Spleen (tissue), 11 donors: ENCODE results near the gene STXBP1. TPM values are rescaled to one million over a fixed set of nuclear protein-coding genes. Genes with fewer than 3 reads are reported as not detected.

Experiments used
- DNase-seq: peaks from one replicate; pipeline ENCODE4 v3.0.0-alpha.2; 2020
- H3K27ac ChIP-seq, 8 donors: fragments of 200-600 bp; sonication (generic) in 7 of 8; 1 replicate in 4 of 8; 2 replicates in 4 of 8; pipeline versions ENCODE4 v1.5.0 to v1.8.0; 2016 to 2021; ENCODE audit warnings: inconsistent platforms in 4 of 8, mild to moderate bottlenecking in 4 of 8, moderate library complexity in 1 of 8
- H3K27me3 ChIP-seq, 7 donors: fragments of 200-600 bp; sonication (generic) in 6 of 7; replicated peaks in 1 of 7; 1 replicate in 4 of 7; 2 replicates in 3 of 7; pipeline versions ENCODE4 v1.5.0 to v1.8.0; 2016 to 2021; ENCODE audit warnings: inconsistent platforms in 3 of 7, mild to moderate bottlenecking in 1 of 7
- H3K36me3 ChIP-seq, 6 donors: fragments of 200-600 bp; sonication (generic) in 5 of 6; 1 replicate in 4 of 6; 2 replicates in 2 of 6; pipeline versions ENCODE4 v1.5.0 to v1.8.0; 2016 to 2021; ENCODE audit warnings: inconsistent platforms in 2 of 6
- H3K4me1 ChIP-seq, 6 donors: fragments of 200-600 bp; sonication (generic) in 5 of 6; 1 replicate in 3 of 6; 2 replicates in 3 of 6; pipeline versions ENCODE4 v1.5.0 to v1.8.0; 2016 to 2021; ENCODE audit warnings: inconsistent platforms in 3 of 6
- H3K4me3 ChIP-seq, 8 donors: fragments of 200-600 bp; sonication (generic) in 7 of 8; 1 replicate in 4 of 8; 2 replicates in 4 of 8; pipeline versions ENCODE4 v1.5.0 to v1.8.0; 2016 to 2021; ENCODE audit warnings: inconsistent platforms in 4 of 8, mild to moderate bottlenecking in 4 of 8, moderate library complexity in 2 of 8
- H3K9me3 ChIP-seq, 8 donors: fragments of 200-600 bp; sonication (generic) in 7 of 8; 1 replicate in 4 of 8; 2 replicates in 4 of 8; pipeline versions ENCODE4 v1.5.0 to v1.8.0; 2016 to 2021; ENCODE audit warnings: inconsistent platforms in 4 of 8
- POLR2A ChIP-seq, 3 donors: fragments of 450-650 bp; IDR thresholded peaks; one replicate each; pipeline ENCODE4 v1.5.1; 2017; ENCODE audit warnings: antibody characterized with exemption in 3 of 3, mild to moderate bottlenecking in 1 of 3
- POLR2AphosphoS5 ChIP-seq, 3 donors: sonication (generic); formaldehyde crosslinking; IDR thresholded peaks; one replicate each; pipeline ENCODE4 v1.5.1; 2017; ENCODE audit warnings: antibody characterized with exemption in 3 of 3
- WGBS, 5 donors: extraction: QIAGEN DNeasy Blood & Tissue Kit in 3 of 5; methylation state at CpG; one replicate each; pipeline versions ENCODE4 v1.1.5 to v1.1.7; 2013 to 2018; 5-methylcytosine and 5-hydroxymethylcytosine counted together
- intact Hi-C: fragments of 100-400 bp; cut with DNase I; formaldehyde crosslinking; loops from one replicate; pipeline ENCODE4 v1.15.0; 2023; ENCODE audit warnings: low total_unique reads
- polyA plus RNA-seq, 3 donors: library from polyadenylated mRNA; stranded (reverse); fragments of 200-250 nt; gene quantifications; one replicate each; pipeline ENCODE4 v1.2.1, GENCODE V29; 2013
- total RNA-seq, 7 donors: library from RNA; depleted of rRNA in 3 of 7; stranded (reverse); fragments of >200 nt in 3 of 7; fragmentation: NEBNext Ultra II Directional in 4 of 7; extraction: Animal tissue kit (Norgen Biotek cat#: 25700) in 4 of 7; gene quantifications; one replicate each; pipeline versions ENCODE4 v1.1.0 to v1.2.1, GENCODE V29; 2016 to 2021
- TF ChIP-seq, protein P1 (sequence below), 11 experiments: fragments of 200-600 bp in 7 of 11; fragments of 450-650 bp in 4 of 11; sonication (generic) in 4 of 11; IDR thresholded peaks in 8 of 11; conservative IDR thresholded peaks in 3 of 11; 1 replicate in 7 of 11; 2 replicates in 4 of 11; pipeline versions ENCODE4 v1.4.0 to v1.8.0; 2016 to 2021; ENCODE audit warnings: antibody characterized with exemption in 11 of 11, inconsistent platforms in 4 of 11, mild to moderate bottlenecking in 1 of 11
- donor health status: healthy with polysubstance abuse.
- donor health status: DM: no; HTN: no; CAD: no; lungs with moderate emphysema.
- donor health status: DM: no; HTN: no; CAD: no.
- donor health status: Bipolar disorder and iron deficiency.
- donor health status: healthy.
- donor health status: DM: no; HTN: no; CAD: no.
- donor health status: DM: yes; HTN: yes; CAD: no.

STXBP1 gene
- total and polyA plus RNA-seq, 10 donors = 4.3 to 75.7 (median 31.6) TPM

GRCh38 chr9:127690735-127691134 is 78.7 kb downstream of the STXBP1 start:
- H3K27me3 ChIP-seq = no peaks in the 10 kb centered on the region
- no peaks in the 10 kb centered on the region for H3K4me1 ChIP-seq
- H3K27ac ChIP-seq = no peak overlapping the region
- intact Hi-C loops = no loop called here
- TF ChIP-seq POLR2AphosphoS5 (IDR thresholded peaks at IDR 0.05) (no peak), POLR2A (IDR thresholded peaks at IDR 0.05) (no peak)
- TF ChIP-seq, protein P1, sequence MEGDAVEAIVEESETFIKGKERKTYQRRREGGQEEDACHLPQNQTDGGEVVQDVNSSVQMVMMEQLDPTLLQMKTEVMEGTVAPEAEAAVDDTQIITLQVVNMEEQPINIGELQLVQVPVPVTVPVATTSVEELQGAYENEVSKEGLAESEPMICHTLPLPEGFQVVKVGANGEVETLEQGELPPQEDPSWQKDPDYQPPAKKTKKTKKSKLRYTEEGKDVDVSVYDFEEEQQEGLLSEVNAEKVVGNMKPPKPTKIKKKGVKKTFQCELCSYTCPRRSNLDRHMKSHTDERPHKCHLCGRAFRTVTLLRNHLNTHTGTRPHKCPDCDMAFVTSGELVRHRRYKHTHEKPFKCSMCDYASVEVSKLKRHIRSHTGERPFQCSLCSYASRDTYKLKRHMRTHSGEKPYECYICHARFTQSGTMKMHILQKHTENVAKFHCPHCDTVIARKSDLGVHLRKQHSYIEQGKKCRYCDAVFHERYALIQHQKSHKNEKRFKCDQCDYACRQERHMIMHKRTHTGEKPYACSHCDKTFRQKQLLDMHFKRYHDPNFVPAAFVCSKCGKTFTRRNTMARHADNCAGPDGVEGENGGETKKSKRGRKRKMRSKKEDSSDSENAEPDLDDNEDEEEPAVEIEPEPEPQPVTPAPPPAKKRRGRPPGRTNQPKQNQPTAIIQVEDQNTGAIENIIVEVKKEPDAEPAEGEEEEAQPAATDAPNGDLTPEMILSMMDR (IDR thresholded peaks at IDR 0.05 in 8 of 11, conservative IDR thresholded peaks at IDR 0.05 in 3 of 11) = no peak
- H3K9me3 ChIP-seq = no peaks in the 10 kb centered on the region
- 90 to 96% (median 94%) methylated on average over 10 of the region's 10 CpGs for WGBS, 5 donors
- peaks cover 0 to 39% (median 6%) of the 10 kb centered on the region in 6 donors for H3K36me3 ChIP-seq
- no peak overlapping the region for H3K4me3 ChIP-seq
- DNase-seq = no peak

DNA sequence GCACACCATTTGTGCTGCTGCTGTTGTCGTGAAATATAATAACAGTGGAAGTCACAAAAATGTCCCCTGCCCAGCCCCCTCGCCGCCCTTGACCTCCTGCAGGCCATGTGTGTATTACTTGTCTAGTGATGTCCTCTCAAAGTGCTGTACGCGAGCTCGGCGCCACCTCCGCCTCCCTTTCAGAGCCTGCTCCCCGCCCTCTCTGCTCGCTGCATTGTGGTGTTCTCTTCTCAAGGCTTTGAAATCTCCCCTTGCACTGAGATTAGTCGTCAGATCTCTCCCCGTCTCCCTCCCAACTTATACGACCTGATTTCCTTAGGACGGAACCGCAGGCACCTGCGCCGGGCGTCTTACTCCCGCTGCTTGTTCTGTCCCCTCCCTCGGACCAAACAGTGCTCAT is 80.0 kb downstream of the STXBP1 start:
- Histone ChIP-seq H3K4me1 (no peaks in the 10 kb centered on the region), H3K4me3 (no peak overlapping the region), H3K9me3 (no peaks in the 10 kb centered on the region), H3K27me3 (no peaks in the 10 kb centered on the region), H3K36me3 (peaks cover 0 to 30% (median 6%) of the 10 kb centered on the region in 6 donors), H3K27ac (no peak overlapping the region)
- DNase-seq = no peak
- TF ChIP-seq, protein P1 (IDR thresholded peaks at IDR 0.05 in 8 of 11, conservative IDR thresholded peaks at IDR 0.05 in 3 of 11) = no peak
- TF ChIP-seq POLR2AphosphoS5 (IDR thresholded peaks at IDR 0.05) = no peak
- TF ChIP-seq POLR2A (IDR thresholded peaks at IDR 0.05) = no peak
- WGBS, 5 donors = 86 to 93% (median 91%) methylated on average over 20 of the region's 20 CpGs
- intact Hi-C loops = no loop called here

DNA sequence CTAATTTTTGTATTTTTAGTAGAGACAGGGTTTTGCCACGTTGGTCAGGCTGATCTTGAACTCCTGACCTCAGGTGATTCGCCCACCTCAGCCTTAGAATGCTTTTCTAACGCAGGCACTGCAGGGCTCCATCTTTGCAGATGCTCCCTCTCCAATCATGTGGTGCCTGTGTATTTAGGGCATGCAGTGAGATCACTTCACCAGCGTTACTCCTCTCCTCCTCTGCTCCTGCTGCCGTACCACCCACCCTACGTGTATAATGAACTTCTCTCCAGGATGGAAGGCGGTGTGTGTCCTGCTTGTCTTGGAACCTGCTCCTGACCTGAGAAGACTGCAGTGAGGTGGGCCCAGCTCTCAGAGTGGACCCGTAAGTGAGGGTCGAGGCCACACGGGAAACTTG is 81.1 kb downstream of the STXBP1 start:
- TF ChIP-seq, protein P1 (IDR thresholded peaks at IDR 0.05 in 8 of 11, conservative IDR thresholded peaks at IDR 0.05 in 3 of 11) = no peak
- TF ChIP-seq POLR2A (IDR thresholded peaks at IDR 0.05) = no peak
- no peak for TF ChIP-seq POLR2AphosphoS5 (IDR thresholded peaks at IDR 0.05)
- 87 to 90% (median 88%) methylated on average over 10 of the region's 10 CpGs for WGBS, 5 donors
- peaks cover 0 to 30% (median 6%) of the 10 kb centered on the region in 6 donors for H3K36me3 ChIP-seq
- DNase-seq = no peak
- no peaks in the 10 kb centered on the region for H3K27me3 ChIP-seq
- H3K4me3 ChIP-seq = no peak overlapping the region
- H3K9me3 ChIP-seq = no peaks in the 10 kb centered on the region
- no peak overlapping the region for H3K27ac ChIP-seq
- H3K4me1 ChIP-seq = peaks cover 0 to 6% (median 0%) of the 10 kb centered on the region in 6 donors
- intact Hi-C loops = no loop called here

DNA sequence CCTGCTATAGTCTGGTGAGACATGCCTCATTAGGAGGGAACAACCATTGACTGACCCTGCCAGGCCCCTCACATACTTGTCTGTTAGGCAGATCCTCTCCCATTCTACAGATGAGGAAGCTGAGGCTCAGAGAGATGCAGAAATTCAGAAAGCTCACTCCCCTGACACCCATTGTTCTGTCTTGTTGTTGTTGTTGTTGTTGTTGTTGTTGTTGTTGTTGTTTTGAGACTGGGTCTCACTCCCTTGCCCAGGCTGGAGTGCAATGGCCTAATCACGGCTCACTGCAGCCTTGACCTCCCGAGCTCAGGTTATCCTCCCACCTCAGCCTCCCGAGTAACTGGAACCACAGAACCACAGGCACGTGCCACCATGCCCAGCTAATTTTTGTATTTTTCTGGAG is 81.6 kb downstream of the STXBP1 start:
- WGBS, 5 donors = 84 to 94% (median 90%) methylated on average over 4 of the region's 4 CpGs
- Histone ChIP-seq H3K27ac (no peak overlapping the region), H3K27me3 (no peaks in the 10 kb centered on the region), H3K9me3 (no peaks in the 10 kb centered on the region), H3K4me3 (no peak overlapping the region), H3K36me3 (peaks cover 0 to 30% (median 6%) of the 10 kb centered on the region in 6 donors), H3K4me1 (peaks cover 0 to 11% (median 2%) of the 10 kb centered on the region in 6 donors)
- DNase-seq = no peak
- TF ChIP-seq, protein P1 (IDR thresholded peaks at IDR 0.05 in 8 of 11, conservative IDR thresholded peaks at IDR 0.05 in 3 of 11) = no peak
- no peak for TF ChIP-seq POLR2A (IDR thresholded peaks at IDR 0.05)
- no peak for TF ChIP-seq POLR2AphosphoS5 (IDR thresholded peaks at IDR 0.05)
- intact Hi-C loops = no loop called here
